Activated B cell treated with CpG ODN at 0.5 μM for 24 hours (primary cell): ENCODE results near the gene TENT5A. TPM values are rescaled to one million over a fixed set of nuclear protein-coding genes. Genes with fewer than 3 reads are reported as not detected.

Source experiments
- ATAC-seq: fragments of 200-7000 bp; cut with Tn5 transposase; one replicate; pipeline ENCODE4 v1.10.0; 2021; ENCODE audit warnings: low read depth, mild to moderate bottlenecking, moderate library complexity
- CTCF ChIA-PET: fragments of 350-600 bp; sonication (Branson Sonifier 250); formaldehyde crosslinking; loops from one replicate; lab custom pipeline; 2021; ENCODE audit warnings: antibody characterized with exemption; lab: Charles Lee
- POLR2A ChIA-PET: fragments of 350-600 bp; sonication (Branson Sonifier 250); formaldehyde crosslinking; loops from one replicate; lab custom pipeline; 2021; ENCODE audit warnings: antibody characterized with exemption; lab: Charles Lee
- DNase-seq: peaks from one replicate; pipeline ENCODE4 v3.0.0; 2022
- H3K27ac Mint-ChIP-seq: one replicate; pipeline ENCODE4 v1.8.0; 2020; ENCODE audit warnings: mixed read lengths
- H3K27me3 Mint-ChIP-seq: one replicate; pipeline ENCODE4 v1.8.0; 2021; ENCODE audit warnings: mixed read lengths
- H3K36me3 Mint-ChIP-seq: one replicate; pipeline ENCODE4 v1.8.0; 2021; ENCODE audit warnings: low read depth, mixed read lengths
- H3K4me1 Mint-ChIP-seq: one replicate; pipeline ENCODE4 v1.8.0; 2021; ENCODE audit warnings: mixed read lengths
- H3K4me3 Mint-ChIP-seq: one replicate; pipeline ENCODE4 v1.8.0; 2020; ENCODE audit warnings: mild to moderate bottlenecking, mixed read lengths
- H3K9me3 Mint-ChIP-seq: one replicate; pipeline ENCODE4 v1.8.0; 2020; ENCODE audit warnings: mixed read lengths
- CTCF ChIP-seq: fragments of 200-600 bp; IDR thresholded peaks from one replicate; pipeline ENCODE4 v1.8.0; 2022; ENCODE audit warnings: antibody characterized with exemption, mild to moderate bottlenecking
- intact Hi-C: fragments of 100-400 bp; cut with micrococcal nuclease; formaldehyde crosslinking; loops from one replicate; pipeline ENCODE4 v1.15.1; 2024
- total RNA-seq: library from RNA; stranded (reverse); gene quantifications from 2 replicates; pipeline ENCODE4 v1.2.3, GENCODE V29; 2022

TENT5A gene
- total RNA-seq, 1 donor from 2014 or later = 7.5 TPM

- no peaks in the 10 kb centered on the region for H3K4me1 Mint-ChIP-seq
- no peak for ATAC-seq
- no peaks in the 10 kb centered on the region for H3K9me3 Mint-ChIP-seq
- H3K4me3 Mint-ChIP-seq = no peak overlapping the region
- H3K27me3 Mint-ChIP-seq = no peaks in the 10 kb centered on the region
- TF ChIP-seq CTCF = no peak
- ChIA-PET POLR2A (no interaction called here), CTCF (no interaction called here)
- no peaks in the 10 kb centered on the region for H3K36me3 Mint-ChIP-seq
- no peak overlapping the region for H3K27ac Mint-ChIP-seq
- DNase-seq = no peak
- intact Hi-C loops = no loop called here
Measured at GRCh38 chr6:81722506-81723223, 29.8 kb downstream of the TENT5A start.

GRCh38 chr6:81720427-81720826, 32.1 kb downstream of the TENT5A start:
- POLR2A ChIA-PET = no interaction called here
- ATAC-seq = no peak

GRCh38 chr6:81718126-81718525, 34.4 kb downstream of the TENT5A start:
- Mint-ChIP-seq H3K27ac (no peak overlapping the region), H3K4me3 (no peak overlapping the region), H3K36me3 (no peaks in the 10 kb centered on the region), H3K9me3 (no peaks in the 10 kb centered on the region), H3K4me1 (no peaks in the 10 kb centered on the region), H3K27me3 (no peaks in the 10 kb centered on the region)
- intact Hi-C loops = no loop called here
- no peak for TF ChIP-seq CTCF
- DNase-seq = no peak
- ChIA-PET POLR2A (no interaction called here), CTCF (no interaction called here)
- ATAC-seq = no peak

More at GRCh38 chr6:81720427-81720826, 32.1 kb downstream of the TENT5A start:
- H3K4me1 Mint-ChIP-seq = no peaks in the 10 kb centered on the region
- intact Hi-C loops = no loop called here
- no peak overlapping the region for H3K27ac Mint-ChIP-seq
- no peaks in the 10 kb centered on the region for H3K9me3 Mint-ChIP-seq
- CTCF ChIA-PET = no interaction called here
- no peaks in the 10 kb centered on the region for H3K36me3 Mint-ChIP-seq
- H3K27me3 Mint-ChIP-seq = no peaks in the 10 kb centered on the region
- H3K4me3 Mint-ChIP-seq = no peak overlapping the region
- no peak for TF ChIP-seq CTCF
- no peak for DNase-seq

GRCh38 chr6:81714684-81715083, 37.8 kb downstream of the TENT5A start:
- ATAC-seq (no peak), DNase-seq (no peak)
- Mint-ChIP-seq H3K4me3 (no peak overlapping the region), H3K36me3 (no peaks in the 10 kb centered on the region), H3K27me3 (no peaks in the 10 kb centered on the region), H3K27ac (no peak overlapping the region), H3K4me1 (no peaks in the 10 kb centered on the region), H3K9me3 (no peaks in the 10 kb centered on the region)
- ChIA-PET CTCF (no interaction called here), POLR2A (no interaction called here)
- TF ChIP-seq CTCF = no peak
- intact Hi-C loops = no loop called here

- DNase-seq (no peak), ATAC-seq (no peak)
- Mint-ChIP-seq H3K27ac (no peak overlapping the region), H3K27me3 (no peaks in the 10 kb centered on the region), H3K9me3 (no peaks in the 10 kb centered on the region), H3K4me1 (no peaks in the 10 kb centered on the region), H3K36me3 (no peaks in the 10 kb centered on the region), H3K4me3 (no peak overlapping the region)
- CTCF ChIA-PET = no interaction called here
- intact Hi-C loops = no loop called here
- POLR2A ChIA-PET = no interaction called here
- no peak for TF ChIP-seq CTCF
Measured at GRCh38 chr6:81713205-81713604, 39.3 kb downstream of the TENT5A start.
